Gastroesophageal sphincter (tissue), 4 donors: ENCODE results near the gene CELSR2. TPM values are rescaled to one million over a fixed set of nuclear protein-coding genes. Genes with fewer than 3 reads are reported as not detected.

Experiments
- ATAC-seq: fragments of 150-250 bp; one replicate; pipeline ENCODE4 v1.9.1; 2016; ENCODE audit warnings: mild to moderate bottlenecking, moderate library complexity
- H3K27ac ChIP-seq, 4 donors: fragments of 200-600 bp; sonication (generic) in 3 of 4; 1 replicate in 3 of 4; 2 replicates in 1 of 4; pipeline ENCODE4 v1.5.1; 2016 to 2019
- H3K27me3 ChIP-seq: fragments of 200-600 bp; sonication (generic); one replicate; pipeline ENCODE4 v1.5.1; 2019
- H3K36me3 ChIP-seq, 2 donors: fragments of 200-600 bp; sonication (generic); one replicate each; pipeline ENCODE4 v1.5.1; 2019; ENCODE audit warnings: control low read depth in 1 of 2
- H3K4me1 ChIP-seq, 3 donors: fragments of 200-600 bp; sonication (generic); 1 replicate in 2 of 3; 2 replicates in 1 of 3; pipeline ENCODE4 v1.5.1; 2016 to 2019; ENCODE audit warnings: control low read depth in 2 of 3
- H3K4me3 ChIP-seq, 2 donors: fragments of 200-600 bp; sonication (generic); one replicate each; pipeline ENCODE4 v1.5.1; 2019; ENCODE audit warnings: mild to moderate bottlenecking in 1 of 2, moderate library complexity in 1 of 2
- H3K9me3 ChIP-seq, 3 donors: fragments of 200-600 bp; sonication (generic); one replicate each; pipeline ENCODE4 v1.5.1; 2017 to 2019; ENCODE audit warnings: control low read depth in 2 of 3
- CTCF ChIP-seq, 4 experiments: fragments of 200-600 bp in 2 of 4; fragments of 450-650 bp in 2 of 4; sonication (generic) in 1 of 4; IDR thresholded peaks; one replicate each; pipeline ENCODE4 v1.5.1; 2017 to 2019; ENCODE audit warnings: antibody characterized with exemption in 4 of 4, mild to moderate bottlenecking in 2 of 4, moderate library complexity in 2 of 4
- EP300 ChIP-seq: sonication (generic); formaldehyde crosslinking; IDR thresholded peaks from one replicate; pipeline ENCODE4 v1.6.1; 2017; ENCODE audit warnings: antibody characterized with exemption, mild to moderate bottlenecking
- POLR2A ChIP-seq, 2 donors: fragments of 450-650 bp; IDR thresholded peaks; one replicate each; pipeline ENCODE4 v1.6.1; 2017; ENCODE audit warnings: antibody characterized with exemption in 2 of 2, mild to moderate bottlenecking in 2 of 2, moderate library complexity in 1 of 2
- POLR2AphosphoS5 ChIP-seq: sonication (generic); formaldehyde crosslinking; IDR thresholded peaks from one replicate; pipeline ENCODE4 v1.6.1; 2017; ENCODE audit warnings: antibody characterized with exemption
- WGBS, 2 donors: methylation state at CpG; one replicate each; pipeline ENCODE4 v1.1.5; 2018; ENCODE audit warnings: low coverage in 1 of 2; 5-methylcytosine and 5-hydroxymethylcytosine counted together
- total RNA-seq, 4 donors: library from RNA; depleted of rRNA; stranded (reverse); fragments of >200 nt; gene quantifications; one replicate each; pipeline ENCODE4 v1.1.0, GENCODE V29; 2016

The CELSR2 gene
- total RNA-seq, 4 donors from 2014 or later: 5.7 to 18.6 (median 9.1) TPM

- TF ChIP-seq POLR2A (IDR thresholded peaks at IDR 0.05) (no peak), EP300 (no peak), POLR2AphosphoS5 (no peak), CTCF (IDR thresholded peaks at IDR 0.05) (no peak)
- no peaks in the 10 kb centered on the region for H3K27me3 ChIP-seq
- H3K9me3 ChIP-seq: no peaks in the 10 kb centered on the region
- H3K4me3 ChIP-seq: no peak overlapping the region
- no peak for ATAC-seq
- no peak overlapping the region for H3K27ac ChIP-seq
- H3K4me1 ChIP-seq: peaks cover 5 to 28% (median 6%) of the 10 kb centered on the region in 3 donors
- 83% methylated on average over 3 of the region's 6 CpGs; no CpG with 5 or more reads in 1 of the 2 donors for WGBS, 2 donors
- H3K36me3 ChIP-seq: peaks cover 0 to 67% of the 10 kb centered on the region in 2 donors
These were observed 22.1 kb downstream of the CELSR2 start for GRCh38 chr1:109271458-109271857.

GRCh38 chr1:109272021-109272799 lies 22.9 kb downstream of the CELSR2 start:
- Histone ChIP-seq H3K4me1 (peaks cover 5 to 36% (median 6%) of the 10 kb centered on the region in 3 donors), H3K27me3 (no peaks in the 10 kb centered on the region), H3K36me3 (peaks cover 0 to 61% of the 10 kb centered on the region in 2 donors), H3K9me3 (no peaks in the 10 kb centered on the region), H3K27ac (peak overlapping the region in 1 of 4 donors; percentile 14), H3K4me3 (no peak overlapping the region)
- no peak for TF ChIP-seq POLR2AphosphoS5
- TF ChIP-seq EP300: no peak
- TF ChIP-seq CTCF (IDR thresholded peaks at IDR 0.05): no peak
- no peak for TF ChIP-seq POLR2A (IDR thresholded peaks at IDR 0.05)
- no CpG with 5 or more reads among the region's 13 CpGs for WGBS, 2 donors
- no peak for ATAC-seq

GRCh38 chr1:109272831-109273547 lies 23.6 kb downstream of the CELSR2 start:
- H3K27ac ChIP-seq: peak overlapping the region in 3 of 4 donors; percentile 14 to 74 (median 64)
- peaks cover 5 to 44% (median 6%) of the 10 kb centered on the region in 3 donors for H3K4me1 ChIP-seq
- H3K9me3 ChIP-seq: no peaks in the 10 kb centered on the region
- peaks cover 0 to 53% of the 10 kb centered on the region in 2 donors for H3K36me3 ChIP-seq
- H3K4me3 ChIP-seq: no peak overlapping the region
- no peaks in the 10 kb centered on the region for H3K27me3 ChIP-seq
- TF ChIP-seq POLR2A (IDR thresholded peaks at IDR 0.05) (no peak), EP300 (no peak), POLR2AphosphoS5 (no peak), CTCF (IDR thresholded peaks at IDR 0.05) (no peak)
- ATAC-seq: no peak
- WGBS, 2 donors: no CpG with 5 or more reads among the region's 16 CpGs

GRCh38 chr1:109273570-109274288 lies 24.4 kb downstream of the CELSR2 start:
- WGBS, 2 donors: 50 to 85% methylated on average over 2 to 13 of the region's 30 CpGs
- H3K4me1 ChIP-seq: peaks cover 5 to 51% (median 6%) of the 10 kb centered on the region in 3 donors
- H3K27me3 ChIP-seq: no peaks in the 10 kb centered on the region
- no peak for TF ChIP-seq POLR2A (IDR thresholded peaks at IDR 0.05)
- no peak for TF ChIP-seq EP300
- no peak for TF ChIP-seq CTCF (IDR thresholded peaks at IDR 0.05)
- no peak for TF ChIP-seq POLR2AphosphoS5
- H3K4me3 ChIP-seq: no peak overlapping the region
- ATAC-seq: no peak
- H3K36me3 ChIP-seq: peaks cover 0 to 46% of the 10 kb centered on the region in 2 donors
- peak overlapping the region in 2 of 4 donors; percentile 64 to 74 for H3K27ac ChIP-seq
- no peaks in the 10 kb centered on the region for H3K9me3 ChIP-seq
